K562 (cell line): ENCODE results near the gene DNMT3L. TPM values are rescaled to one million over a fixed set of nuclear protein-coding genes. Genes with fewer than 3 reads are reported as not detected.
A peak's percentile ranks its signal among the peaks of the same experiment; 100 is the strongest.
"Not testable (repeated sequence)": the region's sequence is repeated elsewhere in the genome, so short reads cannot be mapped to it uniquely, and the experiment has no call there.

Experiments
- ATAC-seq: fragments of 200-7000 bp; cut with Tn5 transposase; 3 replicates; pipeline ENCODE4 v1.9.1; 2020; ENCODE audit warnings: moderate library complexity
- BruUV-seq: library from RNA; stranded (reverse); fragments of 400-500 nt; replicated peaks from 2 replicates; lab custom pipeline; 2021; lab: Mats Ljungman, UMichigan
- CTCF ChIA-PET: fragments of 300-600 bp; formaldehyde crosslinking; extraction: SDS; loops from one replicate; lab custom pipeline; 2021; ENCODE audit warnings: low intra/inter-chr PET ratio; lab: Yijun Ruan, JAX
- POLR2A ChIA-PET: fragments of 300-600, 350-650 bp; sonication (Branson Sonifier 250); formaldehyde crosslinking; extraction: SDS; loops from one replicate; lab custom pipeline; 2021; ENCODE audit warnings: antibody characterized with exemption, inconsistent platforms; lab: Yijun Ruan, JAX
- DNase-seq, 4 experiments: peaks; one replicate each; pipeline versions ENCODE4 v3.0.0 to v3.0.0-alpha.2; 2011 to 2018; ENCODE audit warnings: low spot score in 3 of 4, mixed read lengths in 3 of 4; ENCODE audit errors: extremely low read depth in 1 of 4
- FAIRE-seq: peaks from 2 replicates; lab custom pipeline; 2011; peaks lifted over from hg19 to GRCh38; lab: Jason Lieb, UNC
- H2AFZ ChIP-seq: 2 replicates; pipeline ENCODE4 v1.6.0; 2011; ENCODE audit warnings: low read depth, low read length, control low read depth, inconsistent platforms
- H3K27ac ChIP-seq: fragments of 200-600 bp; 3 replicates; pipeline ENCODE4 v1.8.0; 2011; ENCODE audit warnings: low read depth, mild to moderate bottlenecking, control low read depth, inconsistent platforms, low read length, moderate library complexity, mixed read lengths; ENCODE audit errors: extremely low read depth
- H3K27me3 ChIP-seq, 2 experiments: fragments of 300-600 bp in 1 of 2; 2 replicates in 1 of 2; 3 replicates in 1 of 2; pipeline versions ENCODE4 v1.6.0 to v1.8.0; 2011; ENCODE audit warnings: inconsistent platforms in 2 of 2, low read length in 2 of 2, mild to moderate bottlenecking in 1 of 2, mixed read lengths in 1 of 2, moderate library complexity in 1 of 2; ENCODE audit not compliant: control insufficient read depth in 2 of 2, insufficient read depth in 2 of 2
- H3K36me3 ChIP-seq: fragments of 300-600 bp; 3 replicates; pipeline ENCODE4 v1.8.0; 2011; ENCODE audit warnings: mild to moderate bottlenecking, low read length, inconsistent platforms; ENCODE audit not compliant: control insufficient read depth, insufficient read depth
- H3K4me1 ChIP-seq, 2 experiments: fragments of 200-600 bp in 1 of 2; replicated peaks in 1 of 2; 2 replicates in 1 of 2; 3 replicates in 1 of 2; pipeline versions ENCODE4 v1.5.1 to v1.8.0; 2011; ENCODE audit warnings: inconsistent platforms in 2 of 2, low read length in 2 of 2, mild to moderate bottlenecking in 1 of 2, mixed read lengths in 1 of 2, moderate library complexity in 1 of 2; ENCODE audit not compliant: control insufficient read depth in 2 of 2, insufficient read depth in 2 of 2
- H3K4me2 ChIP-seq: 2 replicates; pipeline ENCODE4 v1.6.1; 2011; ENCODE audit warnings: low read length, control low read depth, inconsistent platforms, mixed read lengths; ENCODE audit not compliant: insufficient read depth
- H3K4me3 ChIP-seq: fragments of 200-600 bp; sonication (generic), shearing (Covaris generic); 2 replicates; pipeline ENCODE4 v1.5.1; 2016; ENCODE audit warnings: control low read depth, inconsistent platforms
- H3K79me2 ChIP-seq: fragments of 200-600 bp; 3 replicates; pipeline ENCODE4 v1.8.0; 2011; ENCODE audit warnings: low read length, inconsistent platforms; ENCODE audit not compliant: control insufficient read depth, insufficient read depth
- H3K9ac ChIP-seq, 2 experiments: 2 replicates each; pipeline versions ENCODE4 v1.6.0 to v1.6.1; 2011; ENCODE audit warnings: low read depth in 2 of 2, low read length in 2 of 2, control low read depth in 1 of 2, inconsistent platforms in 1 of 2, mild to moderate bottlenecking in 1 of 2, mixed read lengths in 1 of 2; ENCODE audit not compliant: insufficient read depth in 1 of 2
- H3K9me1 ChIP-seq: one replicate; pipeline ENCODE4 v1.6.0; 2011; ENCODE audit warnings: inconsistent platforms, mild to moderate bottlenecking, low read length, moderate library complexity; ENCODE audit not compliant: control insufficient read depth, insufficient read depth
- H3K9me3 ChIP-seq: replicated peaks from 2 replicates; pipeline ENCODE4 v1.5.1; 2011; ENCODE audit warnings: low read depth, low read length, inconsistent platforms; ENCODE audit not compliant: control insufficient read depth, insufficient read depth
- H4K20me1 ChIP-seq: replicated peaks from 2 replicates; pipeline ENCODE4 v1.6.1; 2011; ENCODE audit warnings: low read length, inconsistent platforms, mixed read lengths; ENCODE audit not compliant: control insufficient read depth, insufficient read depth
- WGBS: fragments of 100-300 bp; shearing (Covaris generic); methylation state at CpG from one replicate; pipeline ENCODE4 v1.1.6; 2016; ENCODE audit warnings: low coverage, mixed read lengths; ENCODE audit not compliant: insufficient coverage; ENCODE audit errors: missing lambda C conversion rate; 5-methylcytosine and 5-hydroxymethylcytosine counted together
- in situ Hi-C: fragments of 300-500 bp; cut with MboI; formaldehyde crosslinking; loops from 4 replicates; pipeline ENCODE4 v1.15.0; 2018; ENCODE audit warnings: inconsistent platforms, mixed read lengths
- intact Hi-C: fragments of 100-400 bp; cut with micrococcal nuclease; formaldehyde crosslinking; loops from 2 replicates; pipeline ENCODE4 v1.14.2; 2022
- polyA plus RNA-seq, 8 experiments: library from polyadenylated mRNA; depleted of rRNA in 4 of 8; stranded (reverse) in 5 of 8; unstranded in 3 of 8; fragments of >200 nt; fragmentation: Nextera tagmentation in 2 of 8; fragmentation: Illumina TruSeq in 1 of 8; extraction: Ambion mirVana in 2 of 8; extraction: Trizol in 1 of 8; gene quantifications; 2 replicates each; pipeline versions ENCODE4 v1.2.1 to v1.2.3, GENCODE V29; 2011 to 2014; ENCODE audit warnings: inconsistent platforms in 1 of 8, missing spikeins in 1 of 8
- total RNA-seq, 7 experiments: library from RNA; depleted of rRNA in 6 of 7; stranded (reverse); fragments of >200 nt in 6 of 7; fragmentation: Illumina TruSeq in 2 of 7; extraction: Trizol in 2 of 7; gene quantifications; 2 replicates each; pipeline versions ENCODE4 v1.2.1 to v1.2.3, GENCODE V29; 2011 to 2021; ENCODE audit warnings: low replicate concordance in 1 of 7

DNMT3L gene
- total and polyA plus RNA-seq, 9 of the 15 experiments (the other 6 are each of a cell fraction or from before 2014, with no cell fraction given), result 0.08 TPM; not detected in 8

DNA sequence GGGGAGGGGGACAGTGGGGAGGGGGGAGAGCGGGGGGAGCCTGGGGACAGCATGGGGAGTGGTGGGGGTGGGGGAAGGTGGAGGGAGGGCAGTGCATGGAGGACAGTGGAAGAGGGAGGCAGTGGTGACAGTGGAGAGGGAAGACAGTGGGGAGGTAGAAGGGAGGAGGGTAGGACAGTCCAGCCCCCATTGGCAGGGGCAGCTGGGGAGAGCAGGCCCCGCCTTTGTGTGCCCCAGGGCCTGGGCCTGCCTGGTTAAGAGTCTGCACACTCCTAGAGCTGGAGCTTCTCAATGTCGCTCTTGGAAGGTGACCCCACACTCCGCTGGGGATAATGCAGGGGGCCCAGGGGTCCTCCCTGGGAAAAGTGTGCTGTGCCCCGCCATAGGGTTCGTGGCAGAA, 36.1 kb downstream of the DNMT3L start:
- intact Hi-C loops, in situ Hi-C loops: not testable (repeated sequence)

DNA sequence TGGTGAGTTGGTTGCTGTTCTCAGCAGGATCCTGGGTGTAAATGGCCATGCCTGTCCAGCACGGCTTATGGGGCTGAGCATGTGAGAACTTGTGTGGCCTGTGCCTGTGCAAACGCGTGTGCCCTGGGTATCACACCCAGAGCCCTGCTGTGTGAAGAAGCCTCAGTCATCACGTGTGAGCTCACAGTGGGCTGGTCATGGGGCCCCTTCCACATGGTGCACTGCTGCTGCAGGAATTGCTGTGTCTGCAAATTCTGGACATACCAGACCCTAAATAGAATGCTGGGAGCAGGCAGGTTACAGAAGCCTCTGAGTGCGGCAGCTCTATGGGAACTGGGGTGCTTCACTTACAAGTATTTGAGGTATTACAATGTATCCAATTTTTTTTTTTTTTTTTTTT, 38.4 kb downstream of the DNMT3L start:
- H3K4me2 ChIP-seq, ATAC-seq, DNase-seq, intact Hi-C loops, CTCF ChIA-PET, H4K20me1 ChIP-seq, BruUV-seq, in situ Hi-C loops, H3K36me3 ChIP-seq, FAIRE-seq, H3K27me3 ChIP-seq, H3K9ac ChIP-seq, H3K9me1 ChIP-seq, H3K79me2 ChIP-seq, H3K9me3 ChIP-seq, H2AFZ ChIP-seq, H3K4me1 ChIP-seq, POLR2A ChIA-PET, H3K27ac ChIP-seq, H3K4me3 ChIP-seq: not testable (repeated sequence)
- WGBS, result no CpG with 5 or more reads among the region's 5 CpGs

More for the DNA sequence above, 36.1 kb downstream of the DNMT3L start:
- H3K27me3 ChIP-seq, POLR2A ChIA-PET, H3K36me3 ChIP-seq, H3K79me2 ChIP-seq, BruUV-seq, H3K27ac ChIP-seq, H3K9me1 ChIP-seq, H3K9ac ChIP-seq, H3K9me3 ChIP-seq, H3K4me1 ChIP-seq, FAIRE-seq, H3K4me2 ChIP-seq, ATAC-seq, H4K20me1 ChIP-seq, DNase-seq, H2AFZ ChIP-seq, CTCF ChIA-PET, H3K4me3 ChIP-seq: not testable (repeated sequence)
- WGBS, result no CpG with 5 or more reads among the region's 6 CpGs

- H3K4me2 ChIP-seq, ATAC-seq, H3K9ac ChIP-seq, DNase-seq, H3K4me3 ChIP-seq, intact Hi-C loops, POLR2A ChIA-PET, FAIRE-seq, H3K4me1 ChIP-seq, H3K27ac ChIP-seq, CTCF ChIA-PET, H3K79me2 ChIP-seq, in situ Hi-C loops, H3K27me3 ChIP-seq, H2AFZ ChIP-seq, H3K9me1 ChIP-seq, H3K9me3 ChIP-seq, H3K36me3 ChIP-seq, BruUV-seq, H4K20me1 ChIP-seq: not testable (repeated sequence)
- WGBS, result no CpG with 5 or more reads among the region's 18 CpGs
Observed at GRCh38 chr21:44220674-44221073, 41.0 kb downstream of the DNMT3L start.

DNA sequence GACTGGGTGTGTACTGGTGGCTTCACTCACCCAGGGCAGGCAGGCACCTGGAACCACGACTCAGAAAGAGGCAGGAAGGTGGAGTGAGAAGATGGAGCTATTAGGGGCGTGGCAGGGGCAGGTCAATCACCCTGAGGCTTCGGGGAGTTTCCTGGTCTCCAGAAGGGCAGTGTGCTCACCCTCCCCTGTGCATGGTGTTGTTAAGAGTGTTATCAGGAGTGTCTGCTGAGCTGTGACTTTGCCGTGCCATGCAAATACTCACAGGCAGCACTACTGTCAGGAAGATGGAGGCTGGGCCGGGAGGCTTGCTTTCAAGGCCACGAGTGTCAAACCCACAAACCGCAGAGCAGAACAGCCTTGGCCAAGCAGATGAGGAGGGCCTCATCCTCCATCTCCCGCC, 43.2 kb downstream of the DNMT3L start:
- in situ Hi-C loops, H3K4me3 ChIP-seq, intact Hi-C loops, DNase-seq, H4K20me1 ChIP-seq, H3K36me3 ChIP-seq, H3K27ac ChIP-seq, H3K4me2 ChIP-seq, H3K27me3 ChIP-seq, H3K9me1 ChIP-seq, H3K79me2 ChIP-seq, CTCF ChIA-PET, H3K4me1 ChIP-seq, H3K9ac ChIP-seq, POLR2A ChIA-PET, H3K9me3 ChIP-seq, H2AFZ ChIP-seq, BruUV-seq: not testable (repeated sequence)
- no CpG with 5 or more reads among the region's 8 CpGs for WGBS
- ATAC-seq (peak; percentile 91), FAIRE-seq (peak; percentile 80)
